HG03060 (cell line): ENCODE data around the gene GPC3.
"Not testable (repeated sequence)": the region's sequence is repeated elsewhere in the genome, so short reads cannot be mapped to it uniquely, and the experiment has no call there.

Experiments used
- ATAC-seq: cut with Tn5 transposase; IDR thresholded peaks from one replicate; pipeline ENCODE4 v1.9.1; 2021; ENCODE audit warnings: low read depth, moderate number of reproducible peaks; ENCODE audit not compliant: unreplicated experiment

The GPC3 gene

GRCh38 chrX:133907606-133908005 lies 77.8 kb downstream of the GPC3 start:
- no peak for ATAC-seq

DNA sequence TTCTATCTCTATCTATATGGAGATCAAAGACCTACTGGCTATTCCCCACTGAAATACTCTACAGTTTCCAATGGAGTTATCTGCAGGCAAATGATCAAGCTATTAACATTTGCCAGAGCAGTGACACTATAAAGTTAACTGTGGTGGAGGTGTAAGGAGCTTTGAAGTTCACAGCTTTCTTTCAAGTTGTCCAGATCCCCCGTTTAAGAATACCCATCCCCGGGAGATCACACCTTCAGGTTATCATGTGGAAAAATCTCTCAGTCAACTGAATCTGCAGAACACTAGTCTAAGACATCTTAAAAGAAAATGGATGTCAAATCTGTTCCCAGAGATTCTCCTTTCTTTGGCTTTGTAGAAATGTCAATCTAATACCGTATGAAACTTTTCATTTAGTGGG lies 80.1 kb downstream of the GPC3 start:
- no peak for ATAC-seq

GRCh38 chrX:133897593-133898163 lies 87.7 kb downstream of the GPC3 start:
- ATAC-seq: no peak

DNA sequence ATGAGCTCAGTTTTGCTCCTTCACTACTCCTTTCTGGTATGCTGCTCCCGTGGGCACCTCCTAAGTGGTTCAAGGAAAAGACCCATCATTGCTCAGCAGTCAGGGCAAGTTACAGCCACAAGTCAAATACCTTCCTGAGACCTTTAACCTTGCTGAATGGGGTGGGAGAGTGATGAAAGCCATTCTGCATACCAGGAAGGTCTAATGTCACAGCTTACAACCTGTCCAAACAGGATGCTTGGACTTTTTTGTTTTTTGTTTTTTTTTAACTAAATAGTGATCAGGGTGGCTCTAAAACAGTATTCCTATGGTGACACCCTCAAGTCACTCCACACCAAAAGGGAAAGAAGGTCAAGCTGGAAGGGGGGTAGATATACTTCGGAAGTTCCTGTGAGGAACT lies 93.1 kb downstream of the GPC3 start:
- no peak for ATAC-seq

- ATAC-seq: no peak
Observed at GRCh38 chrX:133888984-133889383, 96.4 kb downstream of the GPC3 start.

- not testable (repeated sequence) for ATAC-seq
Observed at GRCh38 chrX:133888084-133888483, 97.3 kb downstream of the GPC3 start.

DNA sequence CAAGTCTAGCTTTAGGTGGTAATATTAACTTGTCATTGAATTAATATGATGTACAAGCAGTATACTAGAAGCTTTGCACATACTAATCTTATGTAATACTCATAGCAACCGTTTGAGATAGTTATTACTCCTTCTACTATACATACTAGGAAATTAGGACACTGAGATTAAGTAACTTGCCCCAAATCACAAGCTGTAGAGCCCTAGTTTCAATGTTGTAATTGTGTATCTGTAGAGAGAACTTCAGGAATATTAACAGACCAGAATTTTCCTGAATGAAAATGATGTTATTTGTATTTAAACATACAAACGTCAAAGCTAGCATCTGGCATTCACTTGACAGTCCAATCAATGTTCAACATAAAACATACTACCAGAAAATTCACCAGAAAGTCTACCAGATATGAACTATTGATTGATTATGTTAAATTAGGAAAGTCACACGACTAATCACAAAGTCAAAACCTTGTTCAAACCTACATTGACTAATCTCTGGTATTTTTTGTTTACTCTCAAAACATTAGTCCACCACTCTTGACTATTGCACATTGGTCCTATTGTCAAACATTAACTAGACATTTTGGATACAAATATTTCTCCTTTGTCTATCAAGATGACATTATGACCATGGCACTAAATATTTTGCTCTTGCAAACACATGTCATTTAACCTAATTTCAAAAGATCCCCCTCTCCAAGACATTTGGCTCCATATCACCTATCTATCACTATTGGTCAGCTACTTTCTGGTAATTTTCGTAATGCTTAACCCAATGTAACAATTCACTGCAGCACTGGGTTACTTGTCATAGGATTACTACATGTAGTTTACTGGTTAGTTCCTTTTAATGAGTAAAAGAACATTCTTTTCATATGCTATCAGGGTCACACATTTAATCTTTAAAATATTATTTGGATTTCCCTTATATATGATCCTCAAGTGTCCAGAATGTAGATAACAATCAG lies 100.7 kb downstream of the GPC3 start:
- no peak for ATAC-seq

GRCh38 chrX:133881893-133882292 lies 103.5 kb downstream of the GPC3 start:
- no peak for ATAC-seq

- no peak for ATAC-seq
Observed at GRCh38 chrX:133881007-133881406, 104.4 kb downstream of the GPC3 start.

GRCh38 chrX:133880032-133880443 lies 105.4 kb downstream of the GPC3 start:
- ATAC-seq: peak; percentile 44

GRCh38 chrX:133878710-133879109 lies 106.7 kb downstream of the GPC3 start:
- no peak for ATAC-seq

DNA sequence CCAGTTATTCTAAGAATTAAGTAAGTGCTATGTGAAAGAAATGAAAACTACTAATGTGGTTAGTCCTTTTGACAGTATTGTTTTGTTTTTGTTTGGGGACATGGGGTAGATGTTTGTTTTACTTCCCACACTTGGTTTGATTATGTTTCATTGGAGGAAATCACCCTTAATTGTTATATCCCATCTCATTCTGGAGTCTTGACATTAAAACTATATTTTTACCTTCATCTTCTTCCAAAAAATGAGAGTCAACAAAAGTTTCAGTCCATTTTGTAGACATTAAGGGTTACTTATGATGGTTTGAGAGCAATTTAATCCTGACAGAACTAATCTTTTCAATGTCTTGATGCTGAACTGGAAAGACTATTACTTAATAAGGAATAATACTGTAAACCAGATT lies 108.7 kb downstream of the GPC3 start:
- no peak for ATAC-seq

- ATAC-seq: no peak
Observed at GRCh38 chrX:133869270-133869669, 116.1 kb downstream of the GPC3 start.

DNA sequence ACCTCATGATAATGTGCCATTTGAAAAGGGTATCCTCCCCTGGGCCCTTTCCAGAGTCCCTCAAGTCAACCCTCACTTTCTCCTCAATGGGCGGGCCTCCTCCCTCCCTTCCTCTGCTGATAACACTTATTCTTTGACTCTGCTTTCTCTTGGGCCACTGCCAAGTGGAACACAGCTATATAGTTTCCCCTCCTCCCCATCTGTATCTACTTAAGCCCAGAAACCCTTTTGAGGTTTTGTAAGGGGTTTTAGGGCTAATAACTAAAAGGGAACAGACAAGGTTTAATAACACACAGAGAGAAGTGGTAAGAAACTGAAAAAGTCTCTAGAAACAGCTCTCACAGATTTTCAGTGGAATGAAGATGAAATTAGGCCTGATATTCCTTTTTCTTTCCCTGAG lies 116.7 kb downstream of the GPC3 start:
- ATAC-seq: no peak

GRCh38 chrX:133868250-133868649 lies 117.1 kb downstream of the GPC3 start:
- ATAC-seq: no peak

DNA sequence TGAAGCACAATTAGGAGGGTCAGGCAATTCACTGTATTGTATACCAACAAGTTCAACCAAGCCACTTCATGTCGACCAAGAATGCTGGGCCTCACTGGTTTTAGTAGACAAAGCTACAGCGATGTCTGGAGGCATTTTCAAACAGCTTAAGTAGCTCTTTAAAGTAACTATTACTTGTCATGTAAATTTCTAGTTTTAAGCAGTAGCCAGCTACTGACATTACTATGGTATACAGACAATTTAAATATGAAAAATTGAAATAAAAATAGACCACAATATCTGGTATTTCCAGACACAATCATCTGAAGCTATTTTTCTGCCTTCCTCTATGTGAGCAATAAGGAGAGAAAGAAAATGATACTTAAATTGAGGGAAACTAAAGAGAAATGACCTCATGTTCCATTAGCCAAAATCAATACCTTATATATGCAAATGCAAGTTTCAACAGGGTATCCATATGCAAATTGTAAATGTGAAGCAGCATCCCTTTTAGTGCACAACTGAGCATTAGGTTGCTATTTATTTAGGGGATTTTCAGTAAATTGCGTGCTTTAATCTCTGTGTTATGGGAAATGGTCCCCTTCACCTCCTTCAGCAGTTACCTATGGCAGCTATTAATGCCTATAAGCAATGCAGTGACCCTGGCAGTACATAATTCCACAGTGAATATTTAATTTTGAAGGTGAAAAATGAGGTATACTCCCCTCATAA lies 119.5 kb downstream of the GPC3 start:
- no peak for ATAC-seq

DNA sequence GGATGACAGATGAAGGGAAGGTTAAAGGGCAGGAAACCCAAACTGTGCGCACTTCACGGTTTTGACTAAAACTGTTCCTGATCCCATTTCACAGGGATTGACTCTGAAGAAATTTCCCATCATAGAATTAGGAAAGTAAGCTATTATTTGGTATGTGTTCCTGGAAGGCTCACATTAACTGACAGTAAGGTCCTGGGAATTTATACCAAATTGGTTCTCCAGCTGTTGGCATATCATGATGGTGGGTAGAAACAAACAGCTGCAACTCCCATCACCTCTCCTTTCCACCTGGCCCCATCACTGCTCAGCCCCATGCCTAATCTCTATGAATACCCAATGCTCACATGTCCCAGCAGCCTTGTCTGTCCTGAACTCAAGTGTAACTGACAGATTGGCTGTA lies 121.2 kb downstream of the GPC3 start:
- ATAC-seq: no peak

DNA sequence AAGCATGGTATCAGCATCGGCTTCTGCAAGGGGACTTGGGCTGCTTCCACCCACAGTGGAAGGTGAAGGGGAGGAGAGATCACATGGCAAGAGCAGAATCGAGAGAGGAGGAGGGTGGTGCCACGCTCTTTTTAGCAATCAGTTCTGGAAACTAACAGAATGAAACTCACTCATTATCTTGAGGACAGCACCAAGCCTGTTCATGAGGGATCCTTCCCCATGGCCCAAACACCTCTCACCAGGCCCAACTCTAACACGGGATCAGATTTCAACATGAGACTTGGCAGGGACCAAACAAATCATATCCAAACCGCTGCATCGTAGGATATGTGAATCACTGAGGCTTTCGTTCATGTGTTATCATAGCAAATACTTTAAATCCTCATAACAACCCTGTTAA lies 125.5 kb downstream of the GPC3 start:
- ATAC-seq: no peak

- ATAC-seq: no peak
Observed at GRCh38 chrX:133859336-133859735, 126.1 kb downstream of the GPC3 start.

- ATAC-seq: no peak
Observed at GRCh38 chrX:133857640-133858269, 127.6 kb downstream of the GPC3 start.

- ATAC-seq: no peak
Observed at GRCh38 chrX:133856819-133857218, 128.6 kb downstream of the GPC3 start.
